ENCODE results near the gene THUMPD1. TPM values are rescaled to one million over a fixed set of nuclear protein-coding genes. Genes with fewer than 3 reads are reported as not detected.

The THUMPD1 gene
- polyA plus RNA-seq, 3 donors: 16.1 to 32.2 (median 23.5) TPM

DNA sequence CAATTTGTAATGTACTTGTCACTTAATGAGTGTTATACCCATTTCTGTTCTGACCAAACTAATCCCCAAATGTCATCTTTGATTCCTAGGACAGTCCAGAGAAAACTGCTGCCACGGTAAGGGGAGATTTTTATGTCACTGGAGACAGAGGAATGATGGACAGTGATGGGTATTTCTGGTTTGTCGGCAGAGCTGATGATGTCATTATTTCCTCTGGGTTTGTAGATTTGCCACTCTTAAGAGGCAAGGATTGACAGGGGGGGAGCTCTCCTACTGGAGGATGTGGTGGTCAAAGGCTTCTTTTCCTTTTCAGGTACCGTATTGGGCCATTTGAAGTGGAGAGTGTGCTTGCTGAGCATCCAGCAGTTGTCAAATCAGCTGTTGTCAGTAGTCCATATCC is 12.5 kb downstream of the THUMPD1 start:
- no peaks in the 10 kb centered on the region for H3K9me3 ChIP-seq (replicated peaks in 1 of 2; ENCODE audit: control insufficient read depth in 1 of 2, insufficient read depth in 1 of 2, low read length in 2 of 2)
- H3K9ac ChIP-seq (ENCODE audit: insufficient read depth, low read length, poor library complexity, severe bottlenecking): no peak overlapping the region
- peak overlapping the region in 1 of 7 donors; percentile 57 for H3K27ac Mint-ChIP-seq
- intact Hi-C loops (cut with micrococcal nuclease): no loop called here
- H3K27me3 Mint-ChIP-seq (ENCODE audit: low read depth in 3 of 3): no peaks in the 10 kb centered on the region
- H2AFZ ChIP-seq (ENCODE audit: insufficient read depth, low read depth, low read length, poor library complexity, severe bottlenecking): no peak overlapping the region
- no peaks in the 10 kb centered on the region for H4K20me1 ChIP-seq (ENCODE audit: insufficient read depth, low read length)
- no peak for DNase-seq
- H3K79me2 ChIP-seq (ENCODE audit: insufficient read depth, low read length): no peaks in the 10 kb centered on the region
- no peaks in the 10 kb centered on the region for H3K9me3 Mint-ChIP-seq
- no peaks in the 10 kb centered on the region for H3K4me1 Mint-ChIP-seq
- WGBS (ENCODE audit: insufficient coverage): 70% methylated on average over 2 of the region's 3 CpGs
- no peak overlapping the region for H3K4me3 Mint-ChIP-seq
- peaks cover 35 to 37% of the 10 kb centered on the region in 2 donors for H3K36me3 Mint-ChIP-seq
- no peaks in the 10 kb centered on the region for H3K4me1 ChIP-seq (ENCODE audit: control insufficient read depth in 1 of 2, insufficient read depth in 2 of 2, low read length in 2 of 2)
- H3K36me3 ChIP-seq (replicated peaks in 1 of 2; ENCODE audit: control insufficient read depth in 1 of 2, insufficient read depth in 2 of 2, low read length in 2 of 2): peaks cover 5 to 55% of the 10 kb centered on the region in 2 donors
- no peak overlapping the region for H3K4me3 ChIP-seq (replicated peaks in 1 of 3; ENCODE audit: low read depth in 2 of 3, low read length in 3 of 3)
- no peaks in the 10 kb centered on the region for H3K27me3 ChIP-seq (ENCODE audit: control insufficient read depth in 2 of 2, insufficient read depth in 2 of 2, low read length in 2 of 2)
- TF ChIP-seq, protein P1, sequence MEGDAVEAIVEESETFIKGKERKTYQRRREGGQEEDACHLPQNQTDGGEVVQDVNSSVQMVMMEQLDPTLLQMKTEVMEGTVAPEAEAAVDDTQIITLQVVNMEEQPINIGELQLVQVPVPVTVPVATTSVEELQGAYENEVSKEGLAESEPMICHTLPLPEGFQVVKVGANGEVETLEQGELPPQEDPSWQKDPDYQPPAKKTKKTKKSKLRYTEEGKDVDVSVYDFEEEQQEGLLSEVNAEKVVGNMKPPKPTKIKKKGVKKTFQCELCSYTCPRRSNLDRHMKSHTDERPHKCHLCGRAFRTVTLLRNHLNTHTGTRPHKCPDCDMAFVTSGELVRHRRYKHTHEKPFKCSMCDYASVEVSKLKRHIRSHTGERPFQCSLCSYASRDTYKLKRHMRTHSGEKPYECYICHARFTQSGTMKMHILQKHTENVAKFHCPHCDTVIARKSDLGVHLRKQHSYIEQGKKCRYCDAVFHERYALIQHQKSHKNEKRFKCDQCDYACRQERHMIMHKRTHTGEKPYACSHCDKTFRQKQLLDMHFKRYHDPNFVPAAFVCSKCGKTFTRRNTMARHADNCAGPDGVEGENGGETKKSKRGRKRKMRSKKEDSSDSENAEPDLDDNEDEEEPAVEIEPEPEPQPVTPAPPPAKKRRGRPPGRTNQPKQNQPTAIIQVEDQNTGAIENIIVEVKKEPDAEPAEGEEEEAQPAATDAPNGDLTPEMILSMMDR (IDR thresholded peaks at IDR 0.05): no peak
- H3K4me2 ChIP-seq (replicated peaks; ENCODE audit: extremely low read depth, low read length, poor library complexity, severe bottlenecking): no peak overlapping the region
- H3K27ac ChIP-seq (ENCODE audit: low read depth in 1 of 2, low read length in 2 of 2): no peak overlapping the region

DNA sequence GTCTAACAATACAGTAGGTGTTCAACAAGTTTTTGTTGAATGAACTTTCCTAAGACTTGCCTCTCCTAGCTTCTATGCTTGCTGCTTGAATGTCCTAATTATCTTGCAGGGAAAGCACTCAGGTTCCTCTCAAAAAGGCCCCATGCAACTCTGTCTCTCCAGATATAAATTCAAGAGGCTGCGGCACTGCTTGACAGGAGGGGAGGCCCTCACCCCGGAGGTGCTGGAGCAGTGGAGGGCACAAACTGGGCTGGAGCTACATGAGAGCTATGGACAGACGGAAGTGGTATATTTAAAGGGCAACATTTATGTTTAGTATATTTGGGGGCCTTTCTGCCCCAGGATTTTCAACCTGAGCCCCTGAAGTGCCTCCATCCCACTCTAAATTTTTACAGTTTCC is 14.4 kb downstream of the THUMPD1 start:
- no peaks in the 10 kb centered on the region for H3K27me3 Mint-ChIP-seq (ENCODE audit: low read depth in 3 of 3)
- no peaks in the 10 kb centered on the region for H3K4me1 ChIP-seq (ENCODE audit: control insufficient read depth in 1 of 2, insufficient read depth in 2 of 2, low read length in 2 of 2)
- no peaks in the 10 kb centered on the region for H3K27me3 ChIP-seq (ENCODE audit: control insufficient read depth in 2 of 2, insufficient read depth in 2 of 2, low read length in 2 of 2)
- no peak overlapping the region for H3K4me3 ChIP-seq (replicated peaks in 1 of 3; ENCODE audit: low read depth in 2 of 3, low read length in 3 of 3)
- H3K9me3 ChIP-seq (replicated peaks in 1 of 2; ENCODE audit: control insufficient read depth in 1 of 2, insufficient read depth in 1 of 2, low read length in 2 of 2): no peaks in the 10 kb centered on the region
- no peak overlapping the region for H3K9ac ChIP-seq (ENCODE audit: insufficient read depth, low read length, poor library complexity, severe bottlenecking)
- no peaks in the 10 kb centered on the region for H3K4me1 Mint-ChIP-seq
- no peak overlapping the region for H3K4me3 Mint-ChIP-seq
- peak overlapping the region in 1 of 7 donors; percentile 65 for H3K27ac Mint-ChIP-seq
- no peaks in the 10 kb centered on the region for H3K79me2 ChIP-seq (ENCODE audit: insufficient read depth, low read length)
- no peak for DNase-seq
- no peak overlapping the region for H3K4me2 ChIP-seq (replicated peaks; ENCODE audit: extremely low read depth, low read length, poor library complexity, severe bottlenecking)
- H3K36me3 Mint-ChIP-seq: peaks cover 29 to 31% of the 10 kb centered on the region in 2 donors
- TF ChIP-seq, protein P1 (IDR thresholded peaks at IDR 0.05): no peak
- no peaks in the 10 kb centered on the region for H3K9me3 Mint-ChIP-seq
- no peaks in the 10 kb centered on the region for H4K20me1 ChIP-seq (ENCODE audit: insufficient read depth, low read length)
- H3K27ac ChIP-seq (ENCODE audit: low read depth in 1 of 2, low read length in 2 of 2): no peak overlapping the region
- H2AFZ ChIP-seq (ENCODE audit: insufficient read depth, low read depth, low read length, poor library complexity, severe bottlenecking): no peak overlapping the region
- WGBS (ENCODE audit: insufficient coverage): 100% methylated on average over 1 of the region's 3 CpGs
- peaks cover 2 to 44% of the 10 kb centered on the region in 2 donors for H3K36me3 ChIP-seq (replicated peaks in 1 of 2; ENCODE audit: control insufficient read depth in 1 of 2, insufficient read depth in 2 of 2, low read length in 2 of 2)
- intact Hi-C loops (cut with micrococcal nuclease): no loop called here

Measured in CD14-positive monocyte (primary cell).